ENCODE measurements around the gene DRAM1. TPM values are rescaled to one million over a fixed set of nuclear protein-coding genes. Genes with fewer than 3 reads are reported as not detected.

Gene DRAM1
- total RNA-seq, 2 experiments from 2014 or later: 1.4 to 2.5 TPM

- H3K4me1 Mint-ChIP-seq: no peaks in the 10 kb centered on the region
- no peak overlapping the region for H3K4me3 Mint-ChIP-seq
- no peak for DNase-seq
- no peaks in the 10 kb centered on the region for H3K9me3 Mint-ChIP-seq
- ChIA-PET CTCF (no interaction called here), POLR2A (no interaction called here)
- H3K27me3 Mint-ChIP-seq: peaks cover 1% of the 10 kb centered on the region
- no peaks in the 10 kb centered on the region for H3K36me3 Mint-ChIP-seq (ENCODE audit: low read depth)
- no peak overlapping the region for H3K27ac Mint-ChIP-seq
These were observed 48.0 kb downstream of the DRAM1 start for GRCh38 chr12:101925361-101925760.

GRCh38 chr12:101925935-101926334 lies 48.6 kb downstream of the DRAM1 start:
- DNase-seq: no peak
- H3K4me1 Mint-ChIP-seq: no peaks in the 10 kb centered on the region
- no peaks in the 10 kb centered on the region for H3K36me3 Mint-ChIP-seq (ENCODE audit: low read depth)
- no peaks in the 10 kb centered on the region for H3K9me3 Mint-ChIP-seq
- no peak overlapping the region for H3K4me3 Mint-ChIP-seq
- no peak overlapping the region for H3K27ac Mint-ChIP-seq
- CTCF ChIA-PET: no interaction called here
- peaks cover 1% of the 10 kb centered on the region for H3K27me3 Mint-ChIP-seq
- POLR2A ChIA-PET: no interaction called here

DNA sequence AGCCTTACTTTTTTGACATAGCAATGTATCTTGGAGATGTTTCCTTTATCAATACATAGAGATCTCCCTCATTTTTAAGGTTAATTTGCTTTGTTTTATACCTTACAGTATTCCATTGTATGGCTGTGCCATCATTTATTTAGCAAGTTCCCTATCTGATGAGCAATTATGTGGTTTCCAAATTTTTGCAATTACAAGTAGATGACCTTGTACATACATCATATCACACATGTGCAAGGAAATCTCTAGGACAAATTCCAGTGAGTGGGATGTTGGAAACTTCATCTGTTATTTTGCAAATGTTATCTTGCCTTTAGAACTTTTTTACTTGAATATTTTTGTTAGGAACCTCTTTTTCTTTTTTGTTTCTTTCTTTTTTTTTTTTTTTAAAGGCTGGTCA lies 49.7 kb downstream of the DRAM1 start:
- Mint-ChIP-seq H3K36me3 (ENCODE audit: low read depth) (no peaks in the 10 kb centered on the region), H3K4me1 (peaks cover 4% of the 10 kb centered on the region), H3K27ac (no peak overlapping the region), H3K27me3 (peaks cover 1% of the 10 kb centered on the region), H3K4me3 (no peak overlapping the region), H3K9me3 (no peaks in the 10 kb centered on the region)
- CTCF ChIA-PET: no interaction called here
- POLR2A ChIA-PET: no interaction called here
- DNase-seq: no peak

- Mint-ChIP-seq H3K4me3 (no peak overlapping the region), H3K36me3 (ENCODE audit: low read depth) (no peaks in the 10 kb centered on the region), H3K27ac (no peak overlapping the region), H3K27me3 (peaks cover 1% of the 10 kb centered on the region), H3K9me3 (no peaks in the 10 kb centered on the region), H3K4me1 (peaks cover 4% of the 10 kb centered on the region)
- POLR2A ChIA-PET: no interaction called here
- no peak for DNase-seq
- CTCF ChIA-PET: no interaction called here
These were observed 50.6 kb downstream of the DRAM1 start for GRCh38 chr12:101927999-101928398.

- DNase-seq: no peak
- H3K4me1 Mint-ChIP-seq: peaks cover 4% of the 10 kb centered on the region
- H3K9me3 Mint-ChIP-seq: no peaks in the 10 kb centered on the region
- CTCF ChIA-PET: interaction anchor here (0.5 to 1.1 kb wide), 2 partner anchors 12 to 92 kb away, joined by 3 read pairs; no protein-coding TSS in a partner anchor
- no peak overlapping the region for H3K4me3 Mint-ChIP-seq
- peaks cover 1% of the 10 kb centered on the region for H3K27me3 Mint-ChIP-seq
- POLR2A ChIA-PET: no interaction called here
- H3K27ac Mint-ChIP-seq: no peak overlapping the region
- H3K36me3 Mint-ChIP-seq (ENCODE audit: low read depth): no peaks in the 10 kb centered on the region
These were observed 51.2 kb downstream of the DRAM1 start for GRCh38 chr12:101928556-101928955.

DNA sequence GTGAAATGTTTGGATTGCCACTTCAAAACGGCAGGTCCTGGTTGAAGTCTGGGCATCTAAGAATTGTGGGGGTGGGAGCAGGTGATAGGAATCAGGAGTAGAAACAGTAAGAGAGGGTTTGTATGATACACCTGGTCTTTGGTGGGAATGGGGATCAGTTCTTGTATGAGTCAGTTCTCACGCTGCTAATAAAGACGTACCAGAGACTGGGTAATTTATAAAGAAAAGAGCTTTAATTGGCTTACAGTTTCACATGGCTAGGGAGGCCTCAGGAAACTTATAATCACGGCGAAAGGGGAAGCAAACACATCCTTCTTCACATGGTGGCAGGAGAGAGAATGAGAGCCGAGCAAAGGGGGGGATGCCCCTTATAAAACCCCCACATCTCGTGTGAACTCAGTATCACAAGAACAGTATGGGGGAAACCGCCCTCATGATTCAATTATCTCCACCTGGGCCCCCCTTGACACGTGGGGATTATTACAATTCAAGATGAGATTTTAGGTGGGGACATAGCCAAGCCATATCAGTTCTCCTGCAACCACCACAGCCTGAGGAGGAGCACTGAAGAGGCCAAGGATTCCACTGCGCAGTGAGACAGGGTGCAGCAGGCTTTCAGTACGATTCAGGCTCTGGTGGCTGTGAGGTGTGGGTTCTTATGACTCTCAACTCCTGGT lies 52.1 kb downstream of the DRAM1 start:
- H3K27me3 Mint-ChIP-seq: peaks cover 5% of the 10 kb centered on the region
- H3K4me1 Mint-ChIP-seq: peaks cover 4% of the 10 kb centered on the region
- H3K27ac Mint-ChIP-seq: no peak overlapping the region
- H3K4me3 Mint-ChIP-seq: no peak overlapping the region
- H3K9me3 Mint-ChIP-seq: no peaks in the 10 kb centered on the region
- ChIA-PET CTCF (interaction anchor here (0.5 to 1.1 kb wide), 2 partner anchors 11 to 93 kb away, joined by 3 read pairs; no protein-coding TSS in a partner anchor), POLR2A (no interaction called here)
- H3K36me3 Mint-ChIP-seq (ENCODE audit: low read depth): no peaks in the 10 kb centered on the region
- DNase-seq: no peak

GRCh38 chr12:101931498-101932326 lies 54.3 kb downstream of the DRAM1 start:
- Mint-ChIP-seq H3K4me3 (no peak overlapping the region), H3K27me3 (peaks cover 4% of the 10 kb centered on the region), H3K4me1 (peaks cover 10% of the 10 kb centered on the region), H3K9me3 (no peaks in the 10 kb centered on the region), H3K27ac (no peak overlapping the region), H3K36me3 (ENCODE audit: low read depth) (no peaks in the 10 kb centered on the region)
- ChIA-PET POLR2A (no interaction called here), CTCF (interaction anchor here (1.0 kb wide), 1 partner anchor 13 kb away, joined by 3 read pairs; no protein-coding TSS in a partner anchor)
- no peak for DNase-seq

DNA sequence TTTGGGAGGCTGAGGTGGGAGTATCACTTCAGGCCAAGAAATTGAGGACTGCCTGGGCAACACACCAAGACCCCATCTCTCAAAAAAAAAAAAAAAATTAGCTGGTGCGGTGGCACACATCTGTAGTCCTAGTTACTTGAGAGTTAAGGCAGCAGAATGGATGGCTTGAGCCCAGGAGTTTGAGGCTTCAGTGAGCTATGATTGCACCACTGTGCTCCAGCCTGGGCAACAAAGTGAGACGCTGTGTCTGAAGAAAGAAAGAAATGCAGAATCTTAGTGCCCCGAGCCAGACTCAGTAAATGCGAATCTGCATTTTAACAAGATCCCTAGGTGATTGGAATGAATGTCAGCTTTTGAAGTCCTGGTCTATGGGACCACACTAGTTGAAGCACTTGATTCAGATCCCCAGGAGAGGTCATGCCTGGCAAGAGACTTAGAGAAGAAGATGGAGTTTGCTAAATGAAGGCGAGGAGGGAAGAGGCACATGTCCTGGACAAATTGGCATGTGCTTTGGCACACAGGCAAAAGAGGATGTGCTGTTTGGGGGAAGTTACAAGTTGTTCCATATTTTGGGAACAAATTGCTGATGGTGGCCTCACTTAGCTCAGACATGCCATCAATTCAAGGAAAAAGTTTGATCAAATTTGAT lies 56.6 kb downstream of the DRAM1 start:
- Mint-ChIP-seq H3K9me3 (no peaks in the 10 kb centered on the region), H3K4me1 (peaks cover 13% of the 10 kb centered on the region), H3K27ac (no peak overlapping the region), H3K27me3 (peaks cover 4% of the 10 kb centered on the region), H3K4me3 (no peak overlapping the region), H3K36me3 (ENCODE audit: low read depth) (no peaks in the 10 kb centered on the region)
- CTCF ChIA-PET: interaction anchor here (0.8 kb wide), 1 partner anchor 104 kb away, joined by 4 read pairs; the partner anchor contains the start of gene GNPTAB
- POLR2A ChIA-PET: no interaction called here
- DNase-seq: no peak

GRCh38 chr12:101935890-101936746 lies 58.7 kb downstream of the DRAM1 start:
- Mint-ChIP-seq H3K9me3 (no peaks in the 10 kb centered on the region), H3K4me3 (no peak overlapping the region), H3K4me1 (peaks cover 16% of the 10 kb centered on the region), H3K36me3 (ENCODE audit: low read depth) (no peaks in the 10 kb centered on the region), H3K27ac (no peak overlapping the region), H3K27me3 (peaks cover 11% of the 10 kb centered on the region)
- CTCF ChIA-PET: interaction anchor here (0.7 to 1.4 kb wide), 6 partner anchors 31 to 761 kb away, joined by 3 to 4 read pairs (median 3); no protein-coding TSS in a partner anchor
- DNase-seq: peak; percentile 9
- POLR2A ChIA-PET: interaction anchor here (0.6 kb wide), 1 partner anchor 183 kb away, joined by 7 read pairs; no protein-coding TSS in a partner anchor

DNA sequence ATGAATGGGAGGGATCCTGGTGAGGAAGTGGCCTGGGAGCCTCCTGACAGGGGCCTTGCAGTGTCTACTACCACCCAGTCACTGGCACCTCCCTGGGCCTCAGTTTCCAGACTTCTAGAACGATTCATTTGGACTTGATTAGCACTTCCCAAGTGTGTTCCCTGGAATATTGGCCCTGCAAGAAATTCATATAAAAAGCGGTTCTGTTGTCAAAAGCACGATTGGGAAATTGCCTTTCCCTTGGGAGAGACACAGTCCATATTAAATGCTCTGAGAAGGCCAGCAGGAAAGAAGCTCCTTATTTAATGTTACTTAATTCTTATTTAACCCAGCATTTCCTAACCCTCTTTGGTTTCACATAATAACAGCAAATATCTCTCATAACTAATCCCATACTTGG lies 61.9 kb downstream of the DRAM1 start:
- H3K9me3 Mint-ChIP-seq: no peaks in the 10 kb centered on the region
- H3K27ac Mint-ChIP-seq: no peak overlapping the region
- H3K4me1 Mint-ChIP-seq: peaks cover 15% of the 10 kb centered on the region
- POLR2A ChIA-PET: no interaction called here
- DNase-seq: no peak
- peaks cover 7% of the 10 kb centered on the region for H3K27me3 Mint-ChIP-seq
- no peaks in the 10 kb centered on the region for H3K36me3 Mint-ChIP-seq (ENCODE audit: low read depth)
- H3K4me3 Mint-ChIP-seq: no peak overlapping the region
- CTCF ChIA-PET: no interaction called here

DNA sequence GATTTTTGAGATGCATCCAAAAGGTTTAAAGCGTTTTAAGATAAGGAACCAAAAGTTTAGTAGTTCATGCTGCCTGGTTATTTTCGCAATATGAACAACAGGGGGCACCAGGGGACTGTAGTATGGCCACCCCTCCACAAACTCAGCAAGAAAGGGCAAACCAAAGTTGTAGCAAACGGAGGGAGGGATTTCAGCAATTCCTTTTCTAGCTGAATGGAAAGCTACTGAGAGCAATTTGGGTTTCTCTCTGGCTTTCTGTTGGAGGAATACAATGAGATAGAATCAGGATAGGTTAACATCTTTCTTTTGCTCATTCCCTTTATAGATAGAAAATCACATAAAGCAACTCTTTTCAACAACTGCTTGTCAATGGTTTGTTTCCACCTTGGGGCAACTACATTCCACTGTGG lies 62.5 kb downstream of the DRAM1 start:
- CTCF ChIA-PET: interaction anchor here (0.6 kb wide), 2 partner anchors 9 to 366 kb away, joined by 3 read pairs; no protein-coding TSS in a partner anchor
- H3K9me3 Mint-ChIP-seq: no peaks in the 10 kb centered on the region
- H3K4me1 Mint-ChIP-seq: peaks cover 15% of the 10 kb centered on the region
- H3K27me3 Mint-ChIP-seq: peaks cover 7% of the 10 kb centered on the region
- H3K36me3 Mint-ChIP-seq (ENCODE audit: low read depth): no peaks in the 10 kb centered on the region
- peak; percentile 71 for DNase-seq
- POLR2A ChIA-PET: no interaction called here
- no peak overlapping the region for H3K4me3 Mint-ChIP-seq
- no peak overlapping the region for H3K27ac Mint-ChIP-seq

DNA sequence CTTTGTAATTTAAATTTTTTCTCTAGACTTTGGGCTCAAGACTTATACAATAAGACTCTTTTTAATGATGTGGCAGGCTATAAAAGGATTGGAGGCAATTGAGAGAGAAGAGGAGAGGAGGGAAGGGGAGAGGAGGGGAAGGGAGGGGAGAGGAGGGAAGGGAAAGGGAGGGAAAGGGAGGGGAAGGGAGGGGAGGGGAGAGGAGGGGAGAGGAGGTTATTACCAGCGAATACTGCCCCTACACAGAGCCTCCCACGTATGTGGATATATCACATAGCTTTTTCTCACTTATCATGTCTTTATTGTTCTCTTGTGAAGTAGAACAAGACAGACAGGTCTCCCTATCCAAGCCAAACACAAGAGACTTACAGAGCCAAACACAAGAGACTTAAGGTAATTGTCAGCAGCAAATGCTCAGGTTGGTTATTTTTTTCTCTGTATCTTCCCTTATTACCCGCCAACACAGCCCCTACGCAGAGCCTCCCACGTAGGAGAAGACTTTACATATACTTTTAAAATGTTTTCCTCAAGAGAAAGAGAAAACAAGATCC lies 63.1 kb downstream of the DRAM1 start:
- Mint-ChIP-seq H3K27ac (no peak overlapping the region), H3K9me3 (no peaks in the 10 kb centered on the region), H3K36me3 (ENCODE audit: low read depth) (no peaks in the 10 kb centered on the region), H3K4me1 (peaks cover 15% of the 10 kb centered on the region), H3K4me3 (no peak overlapping the region), H3K27me3 (peaks cover 7% of the 10 kb centered on the region)
- CTCF ChIA-PET: interaction anchor here (0.6 to 1.0 kb wide), 3 partner anchors 8 to 365 kb away, joined by 3 read pairs; no protein-coding TSS in a partner anchor
- POLR2A ChIA-PET: no interaction called here
- no peak for DNase-seq

Measured in activated CD4-positive, alpha-beta T cell treated with anti-CD3 and anti-CD28 coated beads, Interleukin-2, amount 10 ng/mL, durations not matched to agents 7 days and 5 days (primary cell).